NB4 (cell line): ENCODE measurements around the gene SHTN1.

ENCODE experiments used
- DNase-seq: peaks from one replicate; pipeline ENCODE4 v3.0.0; 2010; ENCODE audit warnings: low read depth
- H3K4me3 ChIP-seq: one replicate; pipeline ENCODE4 v1.5.1; 2011; ENCODE audit warnings: mild to moderate bottlenecking, low read depth, low read length, moderate library complexity
- MYC ChIP-seq: IDR thresholded peaks from 2 replicates; pipeline ENCODE4 v1.6.1; 2011; ENCODE audit warnings: low read depth, low read length
- POLR2A ChIP-seq: IDR thresholded peaks from 2 replicates; pipeline ENCODE4 v1.6.1; 2011; ENCODE audit warnings: mild to moderate bottlenecking; ENCODE audit not compliant: insufficient read length; ENCODE audit errors: extremely low read depth
- TF ChIP-seq, protein P1 (sequence below): IDR thresholded peaks from one replicate; pipeline ENCODE4 v1.5.1; 2012; ENCODE audit warnings: low read depth, low read length
- TF ChIP-seq, protein P2 (sequence below): IDR thresholded peaks from 2 replicates; pipeline ENCODE4 v1.6.1; 2011; ENCODE audit warnings: low read depth, low read length

Gene SHTN1

DNA sequence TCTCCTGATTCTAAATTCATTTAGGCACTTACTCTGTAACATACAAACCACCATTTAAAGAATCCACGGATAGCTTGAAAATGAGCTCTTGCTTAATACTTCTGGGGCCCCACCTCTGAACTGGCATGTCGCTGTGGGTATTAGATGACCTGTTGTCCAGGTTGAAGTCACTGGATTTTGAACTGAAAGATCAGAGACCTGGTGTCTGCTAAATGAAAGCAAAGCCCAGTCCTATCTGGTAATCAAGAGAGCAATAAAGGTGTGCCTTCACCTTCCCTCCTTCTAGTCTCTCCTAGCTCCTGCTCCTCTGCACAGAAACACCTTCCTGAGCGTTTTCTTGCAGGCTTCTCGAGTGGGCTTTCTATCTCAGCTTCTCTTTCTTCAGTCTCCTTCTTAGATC is 151.3 kb downstream of the SHTN1 start:
- no peak overlapping the region for H3K4me3 ChIP-seq
- DNase-seq = no peak
- TF ChIP-seq POLR2A (no peak), MYC (no peak)
- TF ChIP-seq, protein P1, sequence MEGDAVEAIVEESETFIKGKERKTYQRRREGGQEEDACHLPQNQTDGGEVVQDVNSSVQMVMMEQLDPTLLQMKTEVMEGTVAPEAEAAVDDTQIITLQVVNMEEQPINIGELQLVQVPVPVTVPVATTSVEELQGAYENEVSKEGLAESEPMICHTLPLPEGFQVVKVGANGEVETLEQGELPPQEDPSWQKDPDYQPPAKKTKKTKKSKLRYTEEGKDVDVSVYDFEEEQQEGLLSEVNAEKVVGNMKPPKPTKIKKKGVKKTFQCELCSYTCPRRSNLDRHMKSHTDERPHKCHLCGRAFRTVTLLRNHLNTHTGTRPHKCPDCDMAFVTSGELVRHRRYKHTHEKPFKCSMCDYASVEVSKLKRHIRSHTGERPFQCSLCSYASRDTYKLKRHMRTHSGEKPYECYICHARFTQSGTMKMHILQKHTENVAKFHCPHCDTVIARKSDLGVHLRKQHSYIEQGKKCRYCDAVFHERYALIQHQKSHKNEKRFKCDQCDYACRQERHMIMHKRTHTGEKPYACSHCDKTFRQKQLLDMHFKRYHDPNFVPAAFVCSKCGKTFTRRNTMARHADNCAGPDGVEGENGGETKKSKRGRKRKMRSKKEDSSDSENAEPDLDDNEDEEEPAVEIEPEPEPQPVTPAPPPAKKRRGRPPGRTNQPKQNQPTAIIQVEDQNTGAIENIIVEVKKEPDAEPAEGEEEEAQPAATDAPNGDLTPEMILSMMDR = no peak
- TF ChIP-seq, protein P2, sequence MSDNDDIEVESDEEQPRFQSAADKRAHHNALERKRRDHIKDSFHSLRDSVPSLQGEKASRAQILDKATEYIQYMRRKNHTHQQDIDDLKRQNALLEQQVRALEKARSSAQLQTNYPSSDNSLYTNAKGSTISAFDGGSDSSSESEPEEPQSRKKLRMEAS = no peak

DNA sequence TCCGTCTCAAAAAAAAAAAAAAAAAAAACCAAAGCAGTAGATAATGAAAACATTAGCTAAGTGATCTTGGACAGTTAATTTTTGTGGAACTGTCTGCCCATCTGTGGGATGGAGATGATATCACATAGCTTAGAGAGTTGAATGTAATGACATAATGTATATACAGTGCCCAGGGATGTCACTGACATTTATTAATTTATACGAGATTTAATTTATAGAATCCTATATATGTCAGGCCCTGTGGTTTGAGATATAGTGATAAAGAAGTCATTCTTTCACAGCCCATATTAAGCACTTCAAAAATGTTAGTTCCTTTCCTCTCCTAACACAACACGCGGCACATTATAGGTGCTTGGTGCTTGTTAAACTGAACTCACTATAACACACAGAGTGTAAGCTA is 151.7 kb downstream of the SHTN1 start:
- H3K4me3 ChIP-seq = no peak overlapping the region
- DNase-seq = no peak
- no peak for TF ChIP-seq POLR2A
- TF ChIP-seq, protein P1 = no peak

DNA sequence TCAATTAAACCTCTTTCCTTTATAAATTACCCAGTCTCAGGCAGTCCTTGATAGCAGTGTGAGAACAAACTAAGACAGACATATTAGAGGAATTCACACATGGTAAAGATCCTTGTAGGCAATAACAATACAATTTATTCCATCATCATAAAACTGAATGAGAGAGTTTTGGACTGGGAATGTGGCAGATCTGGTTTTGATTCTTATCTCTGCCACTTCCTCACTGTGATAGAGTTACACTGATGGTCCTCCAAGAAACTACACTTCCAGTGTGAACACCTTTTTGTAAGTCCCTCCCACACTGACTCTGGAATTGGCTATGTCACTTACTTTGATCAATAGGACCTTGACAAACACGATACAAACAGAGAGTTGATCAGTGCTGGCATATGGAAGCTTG is 152.7 kb downstream of the SHTN1 start:
- H3K4me3 ChIP-seq = no peak overlapping the region
- no peak for DNase-seq
- TF ChIP-seq, protein P1 = no peak
- TF ChIP-seq, protein P2 = no peak
- TF ChIP-seq MYC = no peak
- no peak for TF ChIP-seq POLR2A

DNA sequence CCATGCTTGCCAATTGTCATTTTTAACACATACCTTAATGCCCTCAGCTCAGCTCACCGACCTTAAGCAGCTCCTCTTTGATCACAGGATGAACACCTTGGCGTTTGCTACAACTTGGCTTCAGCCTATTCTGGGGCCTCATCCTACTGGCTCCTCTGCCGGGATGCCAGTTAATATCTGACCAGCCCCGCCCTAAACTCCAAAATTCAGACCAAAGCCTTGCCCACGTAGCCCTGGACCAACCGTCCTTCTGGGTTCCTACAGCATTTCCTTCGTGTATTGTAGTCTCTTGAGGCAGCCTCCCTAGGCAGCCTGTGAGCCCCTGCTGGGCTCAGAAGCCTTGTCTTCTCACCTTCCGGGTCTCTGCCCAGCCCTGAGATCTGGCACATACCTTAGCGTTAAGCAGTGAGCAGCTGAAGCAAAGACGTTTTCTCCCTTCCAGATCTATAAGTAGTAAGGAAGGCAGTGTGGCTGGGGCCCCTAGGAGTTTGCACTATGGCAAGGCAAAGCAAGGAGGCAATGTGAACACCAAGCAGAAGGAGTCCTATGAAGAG is 154.9 kb downstream of the SHTN1 start:
- DNase-seq = no peak
- TF ChIP-seq, protein P1 = no peak
- TF ChIP-seq POLR2A = no peak
- no peak for TF ChIP-seq MYC
- TF ChIP-seq, protein P2 = no peak
- H3K4me3 ChIP-seq = no peak overlapping the region

DNA sequence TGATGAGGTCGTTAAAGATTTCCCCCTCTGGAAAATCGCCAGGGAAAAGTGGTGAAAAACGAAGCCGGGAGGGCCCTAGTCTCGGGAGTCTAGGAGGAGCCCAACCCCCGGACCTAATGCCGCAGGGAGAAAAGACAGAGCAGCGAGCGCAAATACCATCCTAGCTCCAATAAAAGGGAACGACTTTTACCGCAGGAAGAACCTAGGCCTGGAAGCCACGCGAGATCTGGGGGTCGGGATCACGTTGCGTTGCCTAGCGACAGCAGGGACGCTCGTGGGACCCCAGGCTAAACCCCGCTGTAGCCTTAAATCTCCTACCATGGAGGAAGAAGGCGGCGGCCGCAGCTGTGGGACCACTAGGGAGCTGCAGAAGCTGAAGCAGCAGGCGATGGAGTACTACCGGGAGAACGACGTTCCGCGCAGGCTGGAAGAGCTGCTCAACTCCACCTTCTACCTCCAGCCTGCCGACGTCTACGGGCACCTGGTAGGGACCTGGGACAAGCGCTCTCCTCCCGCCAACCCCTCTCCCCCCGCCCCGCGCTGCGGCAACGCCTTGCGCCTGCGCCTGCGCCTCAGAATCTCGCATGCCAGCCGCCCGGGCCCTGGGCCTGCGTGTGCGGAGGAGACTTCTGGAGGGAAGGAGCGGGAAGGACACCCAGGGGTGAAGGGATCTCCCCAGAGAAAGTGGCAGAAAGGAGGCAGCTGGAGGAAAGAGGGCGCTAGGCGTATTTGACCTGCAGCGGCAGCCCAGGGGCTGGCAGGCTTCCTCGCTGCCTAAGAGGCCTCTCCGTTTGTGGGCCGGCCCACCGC is 155.5 kb downstream of the SHTN1 start, which contains the start of gene ENO4:
ENO4 (plus strand) TSS at position 252 of the 810 bp plus-strand sequence; CDS start at position 320, 68 bp downstream.
- TF ChIP-seq, protein P2 = no peak
- TF ChIP-seq POLR2A (no peak), MYC (no peak)
- TF ChIP-seq, protein P1 = no peak
- H3K4me3 ChIP-seq = no peak within 1 kb of the TSS
- no peak for DNase-seq

DNA sequence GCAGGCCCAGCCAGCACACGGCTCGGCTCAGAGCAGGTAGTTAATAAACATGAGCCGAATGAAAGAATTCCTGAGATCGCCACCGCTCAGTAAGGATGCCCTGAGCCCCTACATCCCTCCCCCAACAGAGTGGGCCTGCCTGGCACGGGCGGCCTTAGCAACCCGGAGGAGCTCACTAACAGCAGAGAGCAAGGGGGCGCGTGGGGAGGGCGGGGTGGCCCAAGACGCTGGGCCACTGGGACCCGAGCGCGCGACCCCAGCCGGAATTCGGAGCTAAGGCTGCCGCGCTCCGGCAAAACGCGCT is 156.1 kb downstream of the SHTN1 start:
- no peak for DNase-seq
- H3K4me3 ChIP-seq = no peak overlapping the region
- no peak for TF ChIP-seq POLR2A
- TF ChIP-seq, protein P2 = no peak
- TF ChIP-seq, protein P1 = no peak
- TF ChIP-seq MYC = no peak
